ENCODE measurements around the gene RNF144B.

Gene RNF144B

DNA sequence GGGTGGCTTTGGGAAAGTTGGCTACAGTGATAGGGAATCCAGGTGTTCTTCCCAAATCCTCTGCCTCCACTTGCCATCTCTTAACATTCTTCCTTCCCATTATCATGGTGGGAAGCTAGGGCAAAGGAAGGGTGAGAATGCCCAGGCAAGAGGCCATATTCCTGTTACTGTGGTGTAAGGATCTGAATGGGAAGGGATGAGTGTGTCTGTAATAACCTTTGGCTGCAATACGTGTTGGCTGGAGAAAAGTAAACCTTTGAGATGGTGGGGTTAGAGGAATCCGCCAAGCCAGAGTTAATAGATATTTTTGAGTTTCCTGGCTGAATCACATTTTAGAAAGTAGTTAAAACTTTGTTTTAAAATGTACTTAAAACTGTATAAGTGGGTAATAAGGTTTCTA, 45.9 kb downstream of the RNF144B start:
- H3K4me3 ChIP-seq (ENCODE audit: low read depth, low read length), result no peak overlapping the region
- in situ Hi-C loops (cut with HindIII; ENCODE audit: low sequenced_read_pairs), result no loop called here
- DNase-seq (ENCODE audit: low read depth, low spot score), result no peak
- TF ChIP-seq, protein P1, sequence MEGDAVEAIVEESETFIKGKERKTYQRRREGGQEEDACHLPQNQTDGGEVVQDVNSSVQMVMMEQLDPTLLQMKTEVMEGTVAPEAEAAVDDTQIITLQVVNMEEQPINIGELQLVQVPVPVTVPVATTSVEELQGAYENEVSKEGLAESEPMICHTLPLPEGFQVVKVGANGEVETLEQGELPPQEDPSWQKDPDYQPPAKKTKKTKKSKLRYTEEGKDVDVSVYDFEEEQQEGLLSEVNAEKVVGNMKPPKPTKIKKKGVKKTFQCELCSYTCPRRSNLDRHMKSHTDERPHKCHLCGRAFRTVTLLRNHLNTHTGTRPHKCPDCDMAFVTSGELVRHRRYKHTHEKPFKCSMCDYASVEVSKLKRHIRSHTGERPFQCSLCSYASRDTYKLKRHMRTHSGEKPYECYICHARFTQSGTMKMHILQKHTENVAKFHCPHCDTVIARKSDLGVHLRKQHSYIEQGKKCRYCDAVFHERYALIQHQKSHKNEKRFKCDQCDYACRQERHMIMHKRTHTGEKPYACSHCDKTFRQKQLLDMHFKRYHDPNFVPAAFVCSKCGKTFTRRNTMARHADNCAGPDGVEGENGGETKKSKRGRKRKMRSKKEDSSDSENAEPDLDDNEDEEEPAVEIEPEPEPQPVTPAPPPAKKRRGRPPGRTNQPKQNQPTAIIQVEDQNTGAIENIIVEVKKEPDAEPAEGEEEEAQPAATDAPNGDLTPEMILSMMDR (IDR thresholded peaks at IDR 0.05; ENCODE audit: low read depth, low read length), result no peak

DNA sequence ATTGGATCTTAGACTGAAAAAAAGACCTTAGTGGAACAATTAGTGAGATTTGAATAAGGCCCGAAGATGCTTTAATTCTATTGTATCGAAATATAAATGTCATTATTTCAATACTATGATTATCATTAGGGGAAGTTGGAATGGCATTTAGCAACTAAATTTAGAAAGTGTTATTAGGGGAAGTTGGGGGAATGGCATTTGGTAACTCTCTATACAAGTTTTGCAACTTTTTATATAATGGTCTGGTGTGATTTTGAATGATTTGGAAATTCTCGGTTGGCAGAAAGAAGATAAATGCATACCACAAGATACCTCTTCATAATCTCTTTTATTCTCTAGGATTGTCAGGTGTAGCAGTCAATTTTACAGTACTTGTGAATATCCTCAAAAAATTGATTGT, 49.2 kb downstream of the RNF144B start:
- TF ChIP-seq, protein P1 (IDR thresholded peaks at IDR 0.05; ENCODE audit: low read depth, low read length), result no peak
- in situ Hi-C loops (cut with HindIII; ENCODE audit: low sequenced_read_pairs), result no loop called here
- no peak overlapping the region for H3K4me3 ChIP-seq (ENCODE audit: low read depth, low read length)
- DNase-seq (ENCODE audit: low read depth, low spot score), result no peak

GRCh38 chr6:18439581-18439980, 52.4 kb downstream of the RNF144B start:
- TF ChIP-seq, protein P1 (IDR thresholded peaks at IDR 0.05; ENCODE audit: low read depth, low read length), result no peak
- DNase-seq (ENCODE audit: low read depth, low spot score), result no peak
- in situ Hi-C loops (cut with HindIII; ENCODE audit: low sequenced_read_pairs), result no loop called here
- no peak overlapping the region for H3K4me3 ChIP-seq (ENCODE audit: low read depth, low read length)

DNA sequence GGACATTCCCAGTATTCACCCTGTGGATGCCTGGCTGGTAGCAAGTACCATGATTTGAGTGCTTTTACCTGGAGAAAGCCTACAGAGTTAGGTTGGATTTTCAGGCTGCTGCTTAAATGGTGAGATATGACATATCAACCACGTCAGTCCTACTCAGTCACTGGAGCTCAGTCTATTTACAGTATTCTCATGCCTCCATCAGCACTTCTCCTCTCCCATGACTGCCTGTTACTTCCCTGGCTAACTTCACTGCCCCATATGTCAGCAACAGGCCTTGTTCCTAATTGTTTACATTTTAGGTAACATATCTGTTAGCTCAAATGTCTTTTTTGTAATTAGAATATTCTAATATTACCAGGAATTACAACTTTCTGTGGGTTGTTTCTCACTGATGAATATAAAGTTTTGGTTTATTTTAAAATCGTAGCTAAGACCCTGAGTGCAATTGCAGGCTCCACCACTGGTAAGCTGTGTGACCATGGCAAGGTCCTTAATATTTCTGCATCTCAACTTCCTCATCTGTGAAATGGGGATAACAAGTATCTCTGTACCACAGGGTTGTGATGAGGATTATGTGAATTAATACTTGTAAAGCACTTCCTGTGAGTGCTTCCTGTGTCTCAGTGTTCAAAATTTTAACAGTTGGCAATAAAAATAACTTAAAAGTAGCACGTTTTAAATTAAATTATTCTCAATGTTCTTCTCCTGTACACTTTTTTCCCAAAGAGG, 54.3 kb downstream of the RNF144B start:
- H3K4me3 ChIP-seq (ENCODE audit: low read depth, low read length), result no peak overlapping the region
- no peak for DNase-seq (ENCODE audit: low read depth, low spot score)
- TF ChIP-seq, protein P1 (IDR thresholded peaks at IDR 0.05; ENCODE audit: low read depth, low read length), result no peak
- in situ Hi-C loops (cut with HindIII; ENCODE audit: low sequenced_read_pairs), result no loop called here

GRCh38 chr6:18444111-18444510, 57.0 kb downstream of the RNF144B start:
- in situ Hi-C loops (cut with HindIII; ENCODE audit: low sequenced_read_pairs), result no loop called here
- no peak overlapping the region for H3K4me3 ChIP-seq (ENCODE audit: low read depth, low read length)
- TF ChIP-seq, protein P1 (IDR thresholded peaks at IDR 0.05; ENCODE audit: low read depth, low read length), result no peak
- no peak for DNase-seq (ENCODE audit: low read depth, low spot score)

DNA sequence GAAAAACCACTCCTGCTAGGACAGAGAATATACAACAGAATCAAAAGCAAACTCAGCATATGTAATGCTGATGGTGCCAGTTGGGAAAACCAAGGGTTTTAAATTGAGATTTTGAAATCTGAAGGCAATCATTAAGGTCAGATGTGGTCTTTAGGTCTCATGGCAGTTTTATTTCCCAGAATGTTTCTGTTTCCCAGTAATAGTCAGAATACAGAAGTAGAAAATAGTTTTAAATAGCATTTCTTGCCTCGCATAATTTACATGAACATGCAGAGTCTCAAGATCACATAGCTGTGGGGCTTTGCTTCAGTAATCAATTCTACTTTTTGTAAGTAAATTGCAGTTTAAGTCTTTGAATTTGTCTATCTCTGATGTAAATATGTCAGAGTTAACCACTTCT, 58.1 kb downstream of the RNF144B start:
- TF ChIP-seq, protein P1 (IDR thresholded peaks at IDR 0.05; ENCODE audit: low read depth, low read length), result no peak
- DNase-seq (ENCODE audit: low read depth, low spot score), result no peak
- no peak overlapping the region for H3K4me3 ChIP-seq (ENCODE audit: low read depth, low read length)
- in situ Hi-C loops (cut with HindIII; ENCODE audit: low sequenced_read_pairs), result no loop called here

Measured in astrocyte of the spinal cord (primary cell).